SKM-1 (cell line): Measurements from ENCODE around the gene SLC51B.
A peak's percentile ranks its signal among the peaks of the same experiment; 100 is the strongest.
"Not testable (repeated sequence)": the region's sequence is repeated elsewhere in the genome, so short reads cannot be mapped to it uniquely, and the experiment has no call there.

ENCODE experiments used
- DNase-seq: peaks from one replicate; lab custom pipeline; 2025; ENCODE audit not compliant: unreplicated experiment; lab: John Stamatoyannopoulos, UW

SLC51B gene

GRCh38 chr15:65044724-65045481 is at the start of gene SLC51B:
TSS of gene SLC51B (plus strand) at chr15:65045387. CDS start at chr15:65050005, 4,618 bp downstream.
- no peak for DNase-seq

GRCh38 chr15:64997066-64997465 is 48.1 kb upstream of the SLC51B start:
- no peak for DNase-seq

- DNase-seq: no peak
Observed at GRCh38 chr15:64997745-64998375, 47.3 kb upstream of the SLC51B start.

GRCh38 chr15:65004993-65005392 is 40.2 kb upstream of the SLC51B start:
- DNase-seq: no peak

GRCh38 chr15:65006876-65007275 is 38.3 kb upstream of the SLC51B start:
- no peak for DNase-seq

- DNase-seq: peak; percentile 23
Observed at GRCh38 chr15:65008983-65009382, 36.2 kb upstream of the SLC51B start.

- DNase-seq: not testable (repeated sequence)
Observed at GRCh38 chr15:65011198-65011597, 34.0 kb upstream of the SLC51B start.

- no peak for DNase-seq
Observed at GRCh38 chr15:65020419-65020818, 24.8 kb upstream of the SLC51B start.

GRCh38 chr15:65021488-65021887 is 23.7 kb upstream of the SLC51B start:
- DNase-seq: no peak

- no peak for DNase-seq
Observed at GRCh38 chr15:65026756-65027155, 18.4 kb upstream of the SLC51B start.

- no peak for DNase-seq
Observed at GRCh38 chr15:65027593-65027992, 17.6 kb upstream of the SLC51B start.

GRCh38 chr15:65028338-65028737 is 16.8 kb upstream of the SLC51B start:
- no peak for DNase-seq

- DNase-seq: peak; percentile 81
Observed at GRCh38 chr15:65028921-65029735, 16.1 kb upstream of the SLC51B start, which contains the start of gene MTFMT. TSS of gene MTFMT (minus strand) at chr15:65029639. CDS start at chr15:65029613, 26 bp downstream.

- no peak for DNase-seq
Observed at GRCh38 chr15:65029736-65030208, 15.4 kb upstream of the SLC51B start.

GRCh38 chr15:65032801-65033537 is 12.2 kb upstream of the SLC51B start:
- DNase-seq: peak; percentile 59

- DNase-seq: peak; percentile 67
Observed at GRCh38 chr15:65033659-65034269, 11.4 kb upstream of the SLC51B start.

GRCh38 chr15:65034719-65035118 is 10.5 kb upstream of the SLC51B start:
- DNase-seq: no peak

- DNase-seq: no peak
Observed at GRCh38 chr15:65037309-65037708, 7.9 kb upstream of the SLC51B start.

GRCh38 chr15:65038428-65038827 is 6.8 kb upstream of the SLC51B start:
- DNase-seq: no peak

GRCh38 chr15:65038836-65039235 is 6.4 kb upstream of the SLC51B start:
- no peak for DNase-seq
